Measurements from ENCODE around the gene AP1M1. TPM values are rescaled to one million over a fixed set of nuclear protein-coding genes. Genes with fewer than 3 reads are reported as not detected.

Gene AP1M1
- total RNA-seq, 2 donors from 2014 or later = 35.0 to 51.6 TPM

GRCh38 chr19:16228637-16229321 lies 31.1 kb downstream of the AP1M1 start:
- Mint-ChIP-seq H3K36me3 (ENCODE audit: low read depth) (peaks cover 43% of the 10 kb centered on the region), H3K9me3 (no peaks in the 10 kb centered on the region), H3K4me3 (no peak overlapping the region), H3K4me1 (no peaks in the 10 kb centered on the region), H3K27me3 (ENCODE audit: insufficient read depth) (no peaks in the 10 kb centered on the region), H3K27ac (no peak overlapping the region)
- H3K27me3 ChIP-seq (ENCODE audit: control insufficient read depth, insufficient read depth, low read length, poor library complexity, severe bottlenecking) = no peaks in the 10 kb centered on the region
- DNase-seq = no peak
- H3K27ac ChIP-seq (ENCODE audit: low read depth, low read length) = no peak overlapping the region
- no peak overlapping the region for H3K4me3 ChIP-seq (ENCODE audit: low read length)
- H3K9ac ChIP-seq (ENCODE audit: extremely low read depth, low read length, poor library complexity, severe bottlenecking) = no peak overlapping the region
- H3K36me3 ChIP-seq (ENCODE audit: control insufficient read depth, insufficient read depth, low read length) = peaks cover 12% of the 10 kb centered on the region
- TF ChIP-seq, protein P1, sequence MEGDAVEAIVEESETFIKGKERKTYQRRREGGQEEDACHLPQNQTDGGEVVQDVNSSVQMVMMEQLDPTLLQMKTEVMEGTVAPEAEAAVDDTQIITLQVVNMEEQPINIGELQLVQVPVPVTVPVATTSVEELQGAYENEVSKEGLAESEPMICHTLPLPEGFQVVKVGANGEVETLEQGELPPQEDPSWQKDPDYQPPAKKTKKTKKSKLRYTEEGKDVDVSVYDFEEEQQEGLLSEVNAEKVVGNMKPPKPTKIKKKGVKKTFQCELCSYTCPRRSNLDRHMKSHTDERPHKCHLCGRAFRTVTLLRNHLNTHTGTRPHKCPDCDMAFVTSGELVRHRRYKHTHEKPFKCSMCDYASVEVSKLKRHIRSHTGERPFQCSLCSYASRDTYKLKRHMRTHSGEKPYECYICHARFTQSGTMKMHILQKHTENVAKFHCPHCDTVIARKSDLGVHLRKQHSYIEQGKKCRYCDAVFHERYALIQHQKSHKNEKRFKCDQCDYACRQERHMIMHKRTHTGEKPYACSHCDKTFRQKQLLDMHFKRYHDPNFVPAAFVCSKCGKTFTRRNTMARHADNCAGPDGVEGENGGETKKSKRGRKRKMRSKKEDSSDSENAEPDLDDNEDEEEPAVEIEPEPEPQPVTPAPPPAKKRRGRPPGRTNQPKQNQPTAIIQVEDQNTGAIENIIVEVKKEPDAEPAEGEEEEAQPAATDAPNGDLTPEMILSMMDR (conservative IDR thresholded peaks at IDR 0.05) = no peak
- no peaks in the 10 kb centered on the region for H3K4me1 ChIP-seq (ENCODE audit: control insufficient read depth, insufficient read depth, low read length)
- H3K9me3 ChIP-seq (ENCODE audit: control insufficient read depth, low read length) = no peaks in the 10 kb centered on the region
- 91 to 96% methylated on average over 16 to 21 of the region's 21 CpGs for WGBS, 2 experiments (ENCODE audit: insufficient coverage in 1 of 2, insufficient read length in 1 of 2)

DNA sequence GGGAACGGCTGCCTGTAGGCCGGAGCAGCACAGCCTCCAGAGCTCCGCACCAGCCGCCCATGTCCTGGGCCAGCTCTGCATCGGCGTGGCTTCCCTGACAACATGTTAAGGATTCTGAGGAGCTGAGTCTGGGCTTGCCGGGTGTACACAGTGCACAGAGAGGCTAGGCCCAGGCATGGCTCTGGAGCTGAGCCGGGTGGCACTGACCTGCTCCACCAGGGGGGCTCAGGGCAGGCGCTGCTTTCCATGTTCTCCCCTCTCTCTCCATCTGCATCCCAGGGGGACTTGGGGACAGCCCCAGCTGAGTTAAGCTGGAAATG lies 31.6 kb downstream of the AP1M1 start:
- DNase-seq = no peak
- Mint-ChIP-seq H3K36me3 (ENCODE audit: low read depth) (peaks cover 45% of the 10 kb centered on the region), H3K4me1 (no peaks in the 10 kb centered on the region), H3K4me3 (no peak overlapping the region), H3K27me3 (ENCODE audit: insufficient read depth) (no peaks in the 10 kb centered on the region), H3K27ac (no peak overlapping the region), H3K9me3 (no peaks in the 10 kb centered on the region)
- no peaks in the 10 kb centered on the region for H3K9me3 ChIP-seq (ENCODE audit: control insufficient read depth, low read length)
- peaks cover 12% of the 10 kb centered on the region for H3K36me3 ChIP-seq (ENCODE audit: control insufficient read depth, insufficient read depth, low read length)
- no peaks in the 10 kb centered on the region for H3K4me1 ChIP-seq (ENCODE audit: control insufficient read depth, insufficient read depth, low read length)
- H3K27ac ChIP-seq (ENCODE audit: low read depth, low read length) = no peak overlapping the region
- 91 to 100% methylated on average over 5 to 9 of the region's 9 CpGs for WGBS, 2 experiments (ENCODE audit: insufficient coverage in 1 of 2, insufficient read length in 1 of 2)
- H3K4me3 ChIP-seq (ENCODE audit: low read length) = no peak overlapping the region
- no peaks in the 10 kb centered on the region for H3K27me3 ChIP-seq (ENCODE audit: control insufficient read depth, insufficient read depth, low read length, poor library complexity, severe bottlenecking)
- H3K9ac ChIP-seq (ENCODE audit: extremely low read depth, low read length, poor library complexity, severe bottlenecking) = no peak overlapping the region
- TF ChIP-seq, protein P1 (conservative IDR thresholded peaks at IDR 0.05) = no peak

- Histone ChIP-seq H3K27ac (ENCODE audit: low read depth, low read length) (no peak overlapping the region), H3K4me1 (ENCODE audit: control insufficient read depth, insufficient read depth, low read length) (no peaks in the 10 kb centered on the region), H3K4me3 (ENCODE audit: low read length) (no peak overlapping the region), H3K9ac (ENCODE audit: extremely low read depth, low read length, poor library complexity, severe bottlenecking) (no peak overlapping the region), H3K9me3 (ENCODE audit: control insufficient read depth, low read length) (no peaks in the 10 kb centered on the region), H3K36me3 (ENCODE audit: control insufficient read depth, insufficient read depth, low read length) (peaks cover 12% of the 10 kb centered on the region), H3K27me3 (ENCODE audit: control insufficient read depth, insufficient read depth, low read length, poor library complexity, severe bottlenecking) (no peaks in the 10 kb centered on the region)
- no peak for DNase-seq
- WGBS, 2 experiments (ENCODE audit: insufficient coverage in 1 of 2, insufficient read length in 1 of 2) = 93 to 95% methylated on average over 16 of the region's 16 CpGs
- H3K9me3 Mint-ChIP-seq = peaks cover 3% of the 10 kb centered on the region
- H3K27me3 Mint-ChIP-seq (ENCODE audit: insufficient read depth) = no peaks in the 10 kb centered on the region
- peak overlapping the region; percentile 49 for H3K27ac Mint-ChIP-seq
- H3K36me3 Mint-ChIP-seq (ENCODE audit: low read depth) = peaks cover 64% of the 10 kb centered on the region
- peaks cover 2% of the 10 kb centered on the region for H3K4me1 Mint-ChIP-seq
- TF ChIP-seq, protein P1 (conservative IDR thresholded peaks at IDR 0.05) = no peak
- H3K4me3 Mint-ChIP-seq = no peak overlapping the region
These were observed 34.4 kb downstream of the AP1M1 start for GRCh38 chr19:16232127-16232526.

All from endodermal cell (in vitro differentiated cells).